HCT116 (cell line): Measurements from ENCODE around the gene SNX9. TPM values are rescaled to one million over a fixed set of nuclear protein-coding genes. Genes with fewer than 3 reads are reported as not detected.

Experiments used
- ATAC-seq: fragments of 200-7000 bp; cut with Tn5 transposase; 2 replicates; pipeline ENCODE4 v1.9.1; 2020; ENCODE audit warnings: mild to moderate bottlenecking, moderate library complexity
- BruUV-seq: library from RNA; stranded (reverse); fragments of 400-500 nt; replicated peaks from 2 replicates; lab custom pipeline; 2021; lab: Mats Ljungman, UMichigan
- CTCF ChIA-PET: fragments of 300-600 bp; sonication (Branson Sonifier 250); formaldehyde crosslinking; loops from one replicate; lab custom pipeline; 2021; ENCODE audit warnings: antibody characterized with exemption; lab: Charles Lee
- POLR2A ChIA-PET: fragments of 300-600, 350-600 bp; sonication (Branson Sonifier 250); formaldehyde crosslinking; loops from one replicate; lab custom pipeline; 2021; ENCODE audit warnings: antibody characterized with exemption; lab: Charles Lee
- RAD21 ChIA-PET, 2 experiments: fragments of 300-600 bp; sonication (Branson Sonifier 250); formaldehyde crosslinking; loops; one replicate each; lab custom pipeline; 2023; ENCODE audit warnings: low total read pairs in 2 of 2; ENCODE audit not compliant: uncharacterized antibody in 2 of 2, unreplicated experiment in 2 of 2, low non-redundant PET in 1 of 2; lab: Charles Lee
- DNase-seq: peaks from one replicate; pipeline ENCODE4 v3.0.0-alpha.2; 2010; ENCODE audit warnings: low read depth, low spot score
- H2AFZ ChIP-seq: fragments of 200-600 bp; shearing (Covaris generic), sonication (generic); 2 replicates; pipeline ENCODE4 v1.6.1; 2017; ENCODE audit warnings: low read depth, mixed run types, mixed read lengths, antibody characterized with exemption, low read length; ENCODE audit not compliant: poor library complexity, severe bottlenecking
- H3K27ac ChIP-seq: 2 replicates; pipeline ENCODE4 v1.5.1; 2012; ENCODE audit warnings: low read depth, low read length
- H3K27me3 ChIP-seq: fragments of 200-600 bp; sonication (generic); 2 replicates; pipeline ENCODE4 v1.6.1; 2016; ENCODE audit warnings: mixed run types, low read length, mixed read lengths; ENCODE audit not compliant: insufficient read depth
- H3K36me3 ChIP-seq, 2 experiments: fragments of 200-500 bp in 1 of 2; fragments of 200-600 bp in 1 of 2; sonication (Bioruptor generic) in 1 of 2; sonication (generic) in 1 of 2; 2 replicates each; pipeline versions ENCODE4 v1.5.1 to v1.6.1; 2014 to 2016; ENCODE audit warnings: low read length in 2 of 2, inconsistent platforms in 1 of 2, mixed read lengths in 1 of 2, mixed run types in 1 of 2; ENCODE audit not compliant: insufficient read depth in 2 of 2, control insufficient read depth in 1 of 2
- H3K4me1 ChIP-seq, 2 experiments: fragments of 200-600 bp in 1 of 2; sonication (generic) in 1 of 2; 2 replicates each; pipeline versions ENCODE4 v1.5.1 to v1.6.1; 2012 to 2017; ENCODE audit warnings: low read length in 2 of 2, inconsistent platforms in 1 of 2, mild to moderate bottlenecking in 1 of 2, mixed read lengths in 1 of 2, mixed run types in 1 of 2, moderate library complexity in 1 of 2; ENCODE audit not compliant: insufficient read depth in 2 of 2, control insufficient read depth in 1 of 2
- H3K4me2 ChIP-seq: fragments of 200-600 bp; sonication (generic); 2 replicates; pipeline ENCODE4 v1.6.1; 2017; ENCODE audit warnings: mixed run types, low read length, mixed read lengths
- H3K4me3 ChIP-seq, 2 experiments: fragments of 200-600 bp in 1 of 2; sonication (generic) in 1 of 2; replicated peaks in 1 of 2; 2 replicates each; pipeline ENCODE4 v1.5.1; 2011 to 2016; ENCODE audit warnings: low read length in 2 of 2, control low read depth in 1 of 2, low read depth in 1 of 2, mild to moderate bottlenecking in 1 of 2, mixed read lengths in 1 of 2, mixed run types in 1 of 2
- H3K79me2 ChIP-seq: fragments of 200-600 bp; sonication (generic); 2 replicates; pipeline ENCODE4 v1.6.1; 2017; ENCODE audit warnings: mild to moderate bottlenecking, mixed run types, low read length, moderate library complexity, mixed read lengths; ENCODE audit not compliant: insufficient read depth
- H3K9ac ChIP-seq: fragments of 200-600 bp; sonication (generic); 2 replicates; pipeline ENCODE4 v1.6.1; 2016; ENCODE audit warnings: low read length, mixed read lengths
- H3K9me2 ChIP-seq: fragments of 200-600 bp; sonication (generic), shearing (Covaris generic); 2 replicates; pipeline ENCODE4 v1.6.1; 2017; ENCODE audit warnings: mixed run types, mild to moderate bottlenecking, moderate library complexity; ENCODE audit not compliant: insufficient read depth
- H3K9me3 ChIP-seq, 2 experiments: fragments of 200-500 bp in 1 of 2; fragments of 200-600 bp in 1 of 2; sonication (Bioruptor generic) in 1 of 2; sonication (generic) in 1 of 2; 2 replicates each; pipeline ENCODE4 v1.6.1; 2014 to 2017; ENCODE audit warnings: low read length in 2 of 2, mixed read lengths in 2 of 2, inconsistent platforms in 1 of 2, low read depth in 1 of 2, mild to moderate bottlenecking in 1 of 2, mixed run types in 1 of 2, moderate library complexity in 1 of 2; ENCODE audit not compliant: control insufficient read depth in 1 of 2, insufficient read depth in 1 of 2
- H4K20me1 ChIP-seq: fragments of 200-600 bp; sonication (generic), shearing (Covaris generic); 2 replicates; pipeline ENCODE4 v1.6.1; 2017; ENCODE audit warnings: mixed run types, mild to moderate bottlenecking, moderate library complexity; ENCODE audit not compliant: insufficient read depth
- CBX3 ChIP-seq: IDR thresholded peaks from 2 replicates; pipeline ENCODE4 v1.6.1; 2012; ENCODE audit warnings: low read depth
- EGR1 ChIP-seq: IDR thresholded peaks from 2 replicates; pipeline ENCODE4 v1.6.1; 2012; ENCODE audit warnings: low read depth
- EZH2 ChIP-seq: fragments of 200-600 bp; sonication (generic); IDR thresholded peaks from 2 replicates; pipeline ENCODE4 v1.6.1; 2017; ENCODE audit warnings: antibody characterized with exemption, mixed run types
- POLR2A ChIP-seq: IDR thresholded peaks from 2 replicates; pipeline ENCODE4 v1.7.0; 2011; ENCODE audit warnings: borderline replicate concordance; ENCODE audit not compliant: insufficient read depth, insufficient read length; ENCODE audit errors: extremely low read depth
- RAD21 ChIP-seq: IDR thresholded peaks from 2 replicates; pipeline ENCODE4 v1.6.1; 2012; ENCODE audit warnings: low read depth, mild to moderate bottlenecking
- SP1 ChIP-seq: IDR thresholded peaks from 2 replicates; pipeline ENCODE4 v1.6.1; 2012; ENCODE audit warnings: low read depth
- ZNF274 ChIP-seq: fragments of 200-500 bp; sonication (Bioruptor generic); IDR thresholded peaks from 2 replicates; pipeline ENCODE4 v1.6.1; 2014; ENCODE audit warnings: mild to moderate bottlenecking, low read depth, low read length, inconsistent platforms
- intact Hi-C: fragments of 100-400 bp; cut with micrococcal nuclease; formaldehyde crosslinking; loops from 2 replicates; pipeline ENCODE4 v1.10.0; 2022
- total RNA-seq: library from RNA; stranded (reverse); gene quantifications from one replicate; pipeline ENCODE4 v1.2.1, GENCODE V29; 2021; ENCODE audit not compliant: unreplicated experiment
- TF ChIP-seq, protein P1 (sequence below): IDR thresholded peaks from 2 replicates; pipeline ENCODE4 v1.6.1; 2012; ENCODE audit warnings: low read depth

SNX9 gene
- total RNA-seq, 1 experiment from 2014 or later = 42.5 TPM

DNA sequence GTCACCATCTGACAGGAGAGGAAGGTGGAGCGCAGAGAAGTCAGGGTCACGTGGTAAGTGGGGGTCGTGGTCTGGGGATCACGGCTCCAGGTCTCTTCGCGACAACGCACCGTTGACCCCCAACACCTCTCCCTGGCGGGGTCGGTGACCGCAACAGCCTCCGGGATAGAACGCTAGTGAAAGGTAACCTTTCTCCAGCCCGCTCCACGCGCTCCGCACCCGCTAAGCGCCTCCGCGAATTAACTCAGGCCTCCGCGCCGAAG lies 158.0 kb downstream of the SNX9 start:
- Histone ChIP-seq H3K79me2 (peaks cover 41% of the 10 kb centered on the region), H3K9me2 (no peaks in the 10 kb centered on the region), H3K36me3 (no peaks in the 10 kb centered on the region), H3K9me3 (no peaks in the 10 kb centered on the region), H3K9ac (peak overlapping the region; percentile 89), H3K4me3 (peak overlapping the region; percentile 63 to 76), H3K4me1 (peaks cover 10 to 42% of the 10 kb centered on the region in 2 experiments; a peak in 3 of 4 replicates), H4K20me1 (no peaks in the 10 kb centered on the region), H3K27me3 (no peaks in the 10 kb centered on the region), H3K4me2 (peak overlapping the region; percentile 76), H3K27ac (peak overlapping the region; percentile 55; the same call in 1 of the 2 replicates), H2AFZ (no peak overlapping the region)
- CTCF ChIA-PET = no interaction called here
- ATAC-seq = no peak
- intact Hi-C loops = loop anchor here (1.0 to 5.0 kb wide), 2 partner anchors 91 to 219 kb away; no protein-coding TSS in a partner anchor
- DNase-seq = no peak
- TF ChIP-seq RAD21 = no peak
- no peak for TF ChIP-seq EZH2
- TF ChIP-seq SP1 = no peak
- no peak for TF ChIP-seq ZNF274
- TF ChIP-seq CBX3 = no peak
- no peak for TF ChIP-seq EGR1
- TF ChIP-seq, protein P1, sequence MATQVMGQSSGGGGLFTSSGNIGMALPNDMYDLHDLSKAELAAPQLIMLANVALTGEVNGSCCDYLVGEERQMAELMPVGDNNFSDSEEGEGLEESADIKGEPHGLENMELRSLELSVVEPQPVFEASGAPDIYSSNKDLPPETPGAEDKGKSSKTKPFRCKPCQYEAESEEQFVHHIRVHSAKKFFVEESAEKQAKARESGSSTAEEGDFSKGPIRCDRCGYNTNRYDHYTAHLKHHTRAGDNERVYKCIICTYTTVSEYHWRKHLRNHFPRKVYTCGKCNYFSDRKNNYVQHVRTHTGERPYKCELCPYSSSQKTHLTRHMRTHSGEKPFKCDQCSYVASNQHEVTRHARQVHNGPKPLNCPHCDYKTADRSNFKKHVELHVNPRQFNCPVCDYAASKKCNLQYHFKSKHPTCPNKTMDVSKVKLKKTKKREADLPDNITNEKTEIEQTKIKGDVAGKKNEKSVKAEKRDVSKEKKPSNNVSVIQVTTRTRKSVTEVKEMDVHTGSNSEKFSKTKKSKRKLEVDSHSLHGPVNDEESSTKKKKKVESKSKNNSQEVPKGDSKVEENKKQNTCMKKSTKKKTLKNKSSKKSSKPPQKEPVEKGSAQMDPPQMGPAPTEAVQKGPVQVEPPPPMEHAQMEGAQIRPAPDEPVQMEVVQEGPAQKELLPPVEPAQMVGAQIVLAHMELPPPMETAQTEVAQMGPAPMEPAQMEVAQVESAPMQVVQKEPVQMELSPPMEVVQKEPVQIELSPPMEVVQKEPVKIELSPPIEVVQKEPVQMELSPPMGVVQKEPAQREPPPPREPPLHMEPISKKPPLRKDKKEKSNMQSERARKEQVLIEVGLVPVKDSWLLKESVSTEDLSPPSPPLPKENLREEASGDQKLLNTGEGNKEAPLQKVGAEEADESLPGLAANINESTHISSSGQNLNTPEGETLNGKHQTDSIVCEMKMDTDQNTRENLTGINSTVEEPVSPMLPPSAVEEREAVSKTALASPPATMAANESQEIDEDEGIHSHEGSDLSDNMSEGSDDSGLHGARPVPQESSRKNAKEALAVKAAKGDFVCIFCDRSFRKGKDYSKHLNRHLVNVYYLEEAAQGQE = no peak
- no peak for TF ChIP-seq POLR2A
- POLR2A ChIA-PET = no interaction called here
- RAD21 ChIA-PET = no interaction called here
- TSS peak; percentile 36 for BruUV-seq
